Daoy (cell line): Measurements from ENCODE around the gene ACOT7. TPM values are rescaled to one million over a fixed set of nuclear protein-coding genes. Genes with fewer than 3 reads are reported as not detected.
"Not testable (repeated sequence)": the region's sequence is repeated elsewhere in the genome, so short reads cannot be mapped to it uniquely, and the experiment has no call there.

ENCODE experiments used
- DNase-seq: peaks from one replicate; pipeline ENCODE4 v3.0.0-alpha.2; 2015; ENCODE audit warnings: low read depth
- total RNA-seq: library from RNA; depleted of rRNA; stranded (reverse); fragments of >200 nt; shearing (Covaris generic); gene quantifications from 2 replicates; pipeline ENCODE4 v1.2.3, GENCODE V29; 2014

Gene ACOT7
- total RNA-seq, 1 experiment from 2014 or later = 45.1 TPM

DNA sequence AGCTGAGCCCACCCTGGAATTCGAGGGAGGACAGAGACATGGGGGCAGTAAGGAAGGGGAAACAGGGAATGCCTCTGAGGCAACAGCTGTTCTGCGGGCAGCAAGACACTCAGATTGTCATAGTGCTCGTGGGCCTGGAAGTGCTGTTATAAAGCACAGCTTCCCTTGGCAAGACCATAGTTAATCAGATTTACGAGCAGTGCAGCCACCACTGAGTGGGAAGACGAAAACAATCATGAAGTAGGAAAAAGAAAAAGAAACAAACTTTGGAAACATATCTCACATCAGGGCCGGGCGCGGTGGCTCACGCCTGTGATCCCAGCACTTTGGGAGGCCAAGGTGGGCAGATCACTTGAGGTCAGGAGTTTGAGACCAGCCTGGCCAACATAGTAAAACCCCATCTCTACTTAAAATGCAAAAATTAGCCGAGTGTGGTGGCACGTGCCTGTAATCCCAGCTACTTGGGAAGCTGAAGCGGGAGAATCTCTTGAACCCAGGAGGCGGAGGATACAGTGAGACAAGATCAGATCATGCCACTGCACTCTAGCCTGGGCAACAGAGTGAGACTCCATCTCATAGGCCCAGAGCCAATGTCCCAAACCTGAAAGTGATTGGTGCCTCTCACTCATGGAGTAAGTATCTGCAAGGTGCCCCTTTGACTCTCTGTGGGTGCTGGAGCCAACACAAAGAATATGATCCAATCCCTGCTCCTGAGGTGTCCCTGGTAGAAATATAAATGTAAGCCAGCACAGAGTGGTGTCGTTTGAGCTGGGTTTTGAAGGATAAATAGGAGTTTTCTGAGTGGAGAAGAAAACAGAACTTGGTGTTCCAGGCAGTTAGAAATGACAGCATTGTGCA is 77.1 kb downstream of the ACOT7 start:
- no peak for DNase-seq

DNA sequence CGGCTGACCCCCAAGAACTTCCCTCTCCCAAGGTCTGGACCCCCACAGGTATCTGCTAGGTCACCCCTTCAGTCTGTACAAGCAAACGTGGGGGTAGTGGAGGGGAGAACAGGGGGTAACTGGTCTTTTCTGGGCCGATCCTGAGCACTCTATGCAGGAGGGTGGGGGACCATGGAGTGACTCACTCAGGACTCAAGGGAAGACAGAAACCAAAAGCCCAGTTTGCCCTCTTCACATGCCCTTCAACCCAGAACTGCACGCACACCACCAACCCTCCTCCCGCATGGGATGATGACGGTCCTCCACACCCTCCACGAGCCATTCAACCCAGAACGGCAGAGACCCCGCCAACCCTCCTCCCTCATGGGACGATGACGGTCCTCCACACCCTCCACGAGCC is 79.1 kb downstream of the ACOT7 start:
- DNase-seq = no peak

DNA sequence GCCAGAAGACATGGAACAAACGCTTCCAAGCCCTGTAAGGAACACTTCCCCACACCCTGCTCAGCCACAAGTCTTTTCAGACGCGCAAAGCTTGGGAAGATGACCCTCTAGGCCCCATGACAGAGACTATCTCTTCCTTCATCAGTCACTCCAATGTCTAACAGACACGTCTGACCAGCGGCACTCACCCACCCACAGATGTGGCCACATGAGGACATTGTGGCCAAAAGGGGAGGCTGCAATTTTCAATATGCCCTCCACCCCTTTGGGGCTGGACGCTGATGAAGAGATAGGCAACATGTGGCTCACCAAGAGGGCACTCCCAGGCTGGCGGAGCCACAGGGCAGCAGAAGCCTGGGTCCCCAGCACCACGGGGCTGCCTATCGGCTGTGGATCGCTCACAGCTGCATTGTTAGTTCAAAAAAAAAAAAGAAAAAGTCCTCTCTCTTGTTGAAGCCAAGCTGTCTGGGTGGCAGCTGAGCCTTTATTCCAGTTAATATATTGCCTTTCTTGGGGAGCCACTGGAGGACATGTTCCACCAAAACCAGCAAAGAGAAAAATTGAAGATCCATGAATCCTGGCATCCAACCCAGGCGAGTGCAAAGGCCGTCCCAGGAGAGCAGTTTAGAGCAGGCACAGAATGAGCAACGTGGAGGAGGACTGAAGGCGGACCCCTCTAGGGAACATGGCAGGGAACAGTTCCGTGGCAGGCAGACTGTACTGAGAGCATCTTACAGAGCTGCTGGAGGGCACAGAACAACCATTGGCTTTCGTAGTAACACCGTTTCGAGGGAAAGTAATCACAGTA is 80.0 kb downstream of the ACOT7 start:
- no peak for DNase-seq

- DNase-seq = no peak
Measured at GRCh38 chr1:6310116-6310848, 83.3 kb downstream of the ACOT7 start.

- no peak for DNase-seq
Measured at GRCh38 chr1:6309564-6309963, 84.0 kb downstream of the ACOT7 start.

- DNase-seq = no peak
Measured at GRCh38 chr1:6308449-6308848, 85.1 kb downstream of the ACOT7 start.

- DNase-seq = not testable (repeated sequence)
Measured at GRCh38 chr1:6307682-6308081, 85.9 kb downstream of the ACOT7 start.

DNA sequence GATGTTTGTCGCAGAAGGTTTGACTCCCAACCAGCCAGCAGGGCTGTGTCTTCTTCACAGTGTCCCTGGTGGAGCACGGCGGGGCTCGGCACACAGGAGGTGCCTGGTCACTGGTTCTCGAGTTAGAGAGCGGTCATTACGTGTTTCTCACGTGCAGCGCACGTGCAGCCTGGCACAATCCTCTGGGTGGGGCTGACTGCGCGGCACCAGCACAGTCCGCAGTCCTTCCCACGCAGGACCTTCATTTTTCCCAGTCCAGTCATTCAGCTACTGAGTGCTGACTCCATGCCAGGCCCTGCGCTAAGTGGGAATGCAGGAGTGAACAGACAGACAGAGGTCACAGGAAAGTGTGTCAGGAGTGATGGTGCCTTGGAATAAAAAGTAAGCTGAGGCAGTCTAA is 86.5 kb downstream of the ACOT7 start:
- no peak for DNase-seq

DNA sequence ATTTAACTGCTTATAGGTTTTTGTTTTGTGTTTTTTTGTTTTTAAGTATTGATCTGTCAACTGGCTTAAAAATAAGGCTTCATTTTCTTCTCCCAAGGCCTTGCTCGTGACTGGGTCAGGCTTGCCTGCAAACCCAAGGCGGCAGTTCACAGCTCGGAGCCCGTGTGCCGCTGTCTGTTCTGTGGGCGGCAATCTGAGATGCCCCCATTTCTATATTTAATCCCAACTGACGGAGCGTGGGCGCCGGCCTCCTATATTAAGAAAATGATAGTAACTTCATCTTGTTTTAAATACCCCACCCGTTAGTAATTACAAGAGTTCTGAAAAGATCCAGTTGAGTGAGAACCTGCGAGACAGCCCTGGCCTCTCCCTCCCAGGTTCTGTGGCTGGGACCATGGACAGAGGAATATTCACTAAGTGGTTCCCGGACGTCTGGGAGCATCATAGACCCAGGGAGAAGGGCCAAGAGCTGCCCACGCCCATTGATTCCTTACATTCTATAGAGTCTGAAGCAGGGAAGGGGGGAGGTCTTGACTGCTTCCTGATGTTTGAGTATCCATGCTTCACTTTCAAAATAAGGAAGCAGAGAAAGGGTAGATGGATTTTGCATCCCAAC is 90.1 kb downstream of the ACOT7 start:
- no peak for DNase-seq

DNA sequence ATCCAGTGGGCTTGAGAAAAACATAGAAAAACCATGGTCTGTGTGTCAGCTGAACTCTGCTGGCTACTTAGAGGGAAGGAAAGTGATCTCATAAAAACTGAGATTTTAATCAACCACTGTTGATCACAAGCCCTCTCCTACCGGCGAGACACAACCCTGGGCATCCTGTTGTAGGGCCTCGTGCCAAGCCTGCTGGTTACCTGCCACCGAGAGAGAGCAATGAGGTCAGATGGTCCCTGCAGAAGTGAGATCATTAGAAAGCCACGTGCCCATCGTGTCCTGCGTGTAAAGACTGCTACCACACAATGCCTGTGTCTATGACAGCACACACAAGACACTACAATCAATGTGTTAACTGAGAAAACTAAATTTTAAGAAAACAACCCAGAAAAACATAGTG is 91.0 kb downstream of the ACOT7 start:
- DNase-seq = no peak

- peak; percentile 22 for DNase-seq
Measured at GRCh38 chr1:6301526-6301925, 92.0 kb downstream of the ACOT7 start.

- DNase-seq = no peak
Measured at GRCh38 chr1:6300342-6301048, 93.1 kb downstream of the ACOT7 start.

GRCh38 chr1:6299557-6300165 is 93.9 kb downstream of the ACOT7 start:
- no peak for DNase-seq

GRCh38 chr1:6298940-6299465 is 94.6 kb downstream of the ACOT7 start:
- DNase-seq = no peak

DNA sequence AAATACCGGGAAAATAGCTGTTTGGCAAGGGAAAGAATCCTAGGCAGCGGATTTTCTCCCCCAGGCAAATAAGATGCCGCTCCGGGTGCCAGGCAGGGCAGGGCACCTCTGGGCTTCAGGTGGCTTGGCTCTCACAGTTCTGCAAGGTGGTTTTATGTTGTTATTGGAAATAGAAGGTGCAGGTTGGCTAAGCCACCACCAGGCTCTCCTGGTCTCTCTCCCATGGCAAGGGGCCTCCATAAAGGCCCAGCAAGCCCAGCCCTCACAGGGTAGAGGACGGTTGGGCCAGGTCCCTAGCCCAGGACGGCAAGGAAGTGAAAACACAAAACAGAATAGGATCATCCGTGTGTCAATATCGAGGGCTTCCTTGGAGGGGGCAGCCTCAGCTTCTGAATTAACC is 95.0 kb downstream of the ACOT7 start:
- DNase-seq = no peak

- no peak for DNase-seq
Measured at GRCh38 chr1:6295910-6296309, 97.7 kb downstream of the ACOT7 start.

DNA sequence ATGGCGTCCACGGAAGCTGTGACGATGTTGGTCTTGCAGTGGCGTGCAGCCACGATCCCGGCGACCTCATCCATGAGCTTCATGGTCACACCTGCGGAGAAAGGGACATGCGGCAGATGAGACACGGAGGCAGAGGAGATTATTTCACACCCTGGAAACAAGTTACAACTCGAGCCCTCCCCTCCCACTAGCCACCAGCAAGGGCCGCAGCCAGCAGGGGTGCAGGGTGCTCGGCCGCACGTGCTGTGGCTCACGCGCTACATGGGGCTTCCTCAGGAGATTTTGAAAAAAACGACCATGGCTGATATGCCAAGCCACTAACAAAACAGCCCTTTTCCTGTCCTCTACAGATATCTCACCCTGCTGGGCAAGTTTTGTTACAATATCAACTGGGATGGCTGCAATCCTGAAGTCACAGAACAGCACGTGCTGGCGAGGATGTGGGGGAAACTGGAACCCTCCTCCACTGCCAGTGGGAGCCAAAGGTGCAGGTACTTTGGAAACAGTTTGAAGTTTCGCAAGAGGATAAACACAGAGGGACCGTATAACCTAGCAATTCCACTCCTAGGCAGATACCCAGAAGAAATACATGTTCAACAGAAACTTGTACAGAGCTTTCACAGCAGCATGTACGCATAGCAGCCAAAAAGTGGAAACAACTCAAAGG is 98.5 kb downstream of the ACOT7 start:
- no peak for DNase-seq

DNA sequence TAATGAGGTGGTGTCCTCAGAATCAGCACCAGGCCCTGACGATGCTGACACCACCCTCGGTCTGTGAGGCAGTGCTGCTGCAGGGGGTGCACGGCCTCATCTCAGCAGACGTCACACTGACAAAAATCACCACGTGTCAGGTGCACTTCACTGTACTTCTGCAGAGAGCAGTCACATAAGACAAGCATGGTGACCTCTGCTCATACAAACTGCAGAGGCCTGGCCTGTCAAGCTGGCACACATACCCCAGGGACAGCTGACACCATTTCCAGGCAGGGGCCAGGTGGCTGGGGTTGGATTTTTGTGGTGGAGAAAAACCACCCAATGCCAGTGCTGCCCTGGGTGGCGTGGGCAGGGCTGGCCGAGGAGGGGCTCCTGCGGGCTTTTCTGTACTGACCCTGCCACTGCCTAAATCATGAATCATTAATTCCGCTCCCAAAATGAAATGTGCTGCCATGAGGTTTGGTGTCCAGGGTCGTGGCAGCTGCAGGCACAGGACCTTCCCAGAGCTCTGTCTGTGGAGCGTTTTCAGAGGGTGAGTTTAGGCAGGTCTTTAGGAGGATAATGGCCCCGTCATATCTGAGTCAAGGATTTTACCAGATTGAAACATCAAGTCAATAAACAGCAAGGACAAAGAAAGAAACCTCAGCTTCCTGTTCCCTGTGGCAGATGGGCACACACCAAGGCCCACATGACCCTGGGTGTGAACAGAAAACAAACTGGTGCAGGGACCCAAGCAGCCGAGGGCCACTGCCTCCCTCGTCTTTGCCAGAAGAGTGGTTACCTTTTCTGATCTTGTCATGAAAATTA is 99.3 kb downstream of the ACOT7 start:
- no peak for DNase-seq

DNA sequence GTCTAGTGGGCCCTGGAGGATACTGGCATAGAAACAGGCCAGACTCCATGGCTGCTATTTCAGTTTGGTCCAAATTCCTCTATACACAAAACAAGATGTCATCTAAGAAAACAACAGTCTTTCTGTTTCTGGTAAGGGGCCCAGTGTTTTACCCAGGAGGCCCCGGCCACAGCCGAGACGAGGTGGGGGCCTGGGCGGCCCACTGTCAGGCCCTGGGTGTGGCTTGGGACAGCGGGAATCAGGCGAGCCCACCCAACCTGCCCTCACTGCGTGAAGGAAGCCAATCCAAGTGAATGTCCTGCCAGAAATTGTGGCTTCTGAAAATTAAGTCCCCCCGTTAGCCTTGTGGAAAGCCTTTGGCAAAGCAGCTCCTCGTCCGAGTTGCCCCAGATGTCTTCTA is 101.5 kb downstream of the ACOT7 start:
- no peak for DNase-seq
